NT2/D1 (cell line): ENCODE data around the gene FAM53B.

Source experiments
- YY1 ChIP-seq: IDR thresholded peaks from 2 replicates; pipeline ENCODE4 v1.6.1; 2011; ENCODE audit not compliant: insufficient read length, insufficient read depth
- ZNF274 ChIP-seq: IDR thresholded peaks from 2 replicates; pipeline ENCODE4 v1.6.1; 2011; ENCODE audit warnings: mild to moderate bottlenecking, low read depth, low read length

DNA sequence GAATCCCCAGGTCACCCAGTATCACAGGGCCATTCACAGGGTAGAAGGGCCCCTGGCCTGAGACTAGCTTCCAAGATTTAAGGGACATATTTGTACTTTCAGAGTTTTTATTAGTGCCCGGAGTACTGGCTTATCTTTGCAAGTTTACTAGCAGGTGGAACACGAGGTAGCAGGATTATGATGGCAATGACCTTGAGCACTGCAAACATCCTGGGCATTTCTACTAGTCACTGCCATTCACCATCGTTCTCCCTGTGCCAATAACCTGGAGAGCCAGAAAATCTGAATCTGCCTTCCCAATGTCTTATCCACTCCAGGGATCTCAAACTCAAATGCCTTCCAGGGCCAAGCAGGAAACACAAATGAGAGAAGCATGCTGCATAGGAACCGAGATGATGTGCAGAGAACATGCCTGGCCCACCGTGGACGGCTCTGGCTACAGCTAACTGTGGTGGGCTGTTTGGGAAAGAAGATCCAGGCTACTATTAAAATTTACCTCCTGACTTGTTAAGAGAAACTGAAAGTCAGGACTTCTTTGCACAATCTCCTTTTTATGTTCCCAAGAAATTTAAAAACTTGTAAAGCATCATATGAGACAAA, 16.7 kb downstream of the FAM53B start:
- TF ChIP-seq ZNF274 (no peak), YY1 (no peak)
